CD4-positive, alpha-beta memory T cell (primary cell): ENCODE results near the gene EXO1. TPM values are rescaled to one million over a fixed set of nuclear protein-coding genes. Genes with fewer than 3 reads are reported as not detected.
A peak's percentile ranks its signal among the peaks of the same experiment; 100 is the strongest.

Experiments
- CTCF ChIA-PET: fragments of 350-600 bp; sonication (Branson Sonifier 250); formaldehyde crosslinking; loops from one replicate; lab custom pipeline; 2021; ENCODE audit warnings: inconsistent platforms; ENCODE audit not compliant: partially characterized antibody; lab: Charles Lee
- POLR2A ChIA-PET: fragments of 350-600 bp; sonication (Branson Sonifier 250); formaldehyde crosslinking; loops from one replicate; lab custom pipeline; 2021; ENCODE audit not compliant: partially characterized antibody; lab: Charles Lee
- DNase-seq, 5 donors: peaks; one replicate each; pipeline versions ENCODE4 v3.0.0 to v3.0.0-alpha.2; 2020 to 2022; ENCODE audit warnings: mixed read lengths in 1 of 5
- H3K27ac ChIP-seq: one replicate; pipeline ENCODE4 v1.7.0; 2013; ENCODE audit warnings: low read depth, low read length
- H3K27me3 ChIP-seq: 2 replicates; pipeline ENCODE4 v1.7.0; 2013; ENCODE audit warnings: mild to moderate bottlenecking, low read length, moderate library complexity; ENCODE audit not compliant: insufficient read depth
- H3K36me3 ChIP-seq: 2 replicates; pipeline ENCODE4 v1.7.0; 2013; ENCODE audit warnings: mild to moderate bottlenecking, low read length, moderate library complexity; ENCODE audit not compliant: insufficient read depth
- H3K4me1 ChIP-seq: 2 replicates; pipeline ENCODE4 v1.7.0; 2013; ENCODE audit warnings: mild to moderate bottlenecking, low read length, moderate library complexity; ENCODE audit not compliant: insufficient read depth
- H3K4me3 ChIP-seq, 2 donors: one replicate each; pipeline ENCODE4 v1.7.0; 2013; ENCODE audit warnings: low read length in 2 of 2, mild to moderate bottlenecking in 1 of 2
- H3K9me3 ChIP-seq, 2 donors: one replicate each; pipeline ENCODE4 v1.7.0; 2013; ENCODE audit warnings: low read length in 2 of 2, control low read depth in 1 of 2; ENCODE audit not compliant: control insufficient read depth in 1 of 2
- H3K27ac Mint-ChIP-seq, 7 donors: one replicate each; pipeline ENCODE4 v1.8.0; 2020 to 2021; ENCODE audit warnings: mixed read lengths in 7 of 7, mild to moderate bottlenecking in 6 of 7, inconsistent platforms in 3 of 7, moderate library complexity in 3 of 7
- H3K27me3 Mint-ChIP-seq, 2 donors: one replicate each; pipeline ENCODE4 v1.8.0; 2020 to 2021; ENCODE audit warnings: mixed read lengths in 2 of 2
- H3K36me3 Mint-ChIP-seq, 2 donors: one replicate each; pipeline ENCODE4 v1.8.0; 2020 to 2021; ENCODE audit warnings: mixed read lengths in 2 of 2, inconsistent platforms in 1 of 2, mild to moderate bottlenecking in 1 of 2
- H3K4me1 Mint-ChIP-seq, 4 donors: one replicate each; pipeline ENCODE4 v1.8.0; 2020 to 2021; ENCODE audit warnings: mixed read lengths in 4 of 4, mild to moderate bottlenecking in 1 of 4
- H3K4me3 Mint-ChIP-seq, 8 donors: one replicate each; pipeline ENCODE4 v1.8.0; 2020 to 2021; ENCODE audit warnings: mixed read lengths in 8 of 8, mild to moderate bottlenecking in 7 of 8, moderate library complexity in 6 of 8, inconsistent platforms in 3 of 8
- H3K9me3 Mint-ChIP-seq, 8 donors: one replicate each; pipeline ENCODE4 v1.8.0; 2020 to 2021; ENCODE audit warnings: mixed read lengths in 8 of 8, mild to moderate bottlenecking in 5 of 8, inconsistent platforms in 3 of 8, moderate library complexity in 1 of 8
- intact Hi-C: fragments of 100-400 bp; cut with micrococcal nuclease; formaldehyde crosslinking; loops from one replicate; pipeline ENCODE4 v1.15.1; 2023
- polyA plus RNA-seq, 2 donors: library from polyadenylated mRNA; unstranded; fragments of 300-500 nt; fragmentation: Illumina TruSeq; gene quantifications; one replicate each; pipeline ENCODE4 v1.2.3, GENCODE V29; 2021
- total RNA-seq, 2 experiments: library from RNA; stranded (reverse); gene quantifications; one replicate each; pipeline ENCODE4 v1.2.3, GENCODE V29; 2021

Gene EXO1
- total and polyA plus RNA-seq, 4 experiments from 2014 or later = 0.41 to 0.44 TPM; not detected in 2

GRCh38 chr1:241836941-241837340 is 11.1 kb upstream of the EXO1 start:
- no peak overlapping the region for H3K4me3 Mint-ChIP-seq
- H3K36me3 Mint-ChIP-seq = no peaks in the 10 kb centered on the region
- ChIA-PET POLR2A (no interaction called here), CTCF (interaction anchor here (1.5 kb wide), 1 partner anchor 226 kb away, joined by 3 read pairs; no protein-coding TSS in a partner anchor)
- no peaks in the 10 kb centered on the region for H3K27me3 ChIP-seq
- no peaks in the 10 kb centered on the region for H3K36me3 ChIP-seq
- peaks cover 0 to 4% (median 0%) of the 10 kb centered on the region in 4 donors for H3K4me1 Mint-ChIP-seq
- peaks cover 4 to 6% of the 10 kb centered on the region in 2 donors for H3K27me3 Mint-ChIP-seq
- no peak for DNase-seq
- H3K27ac Mint-ChIP-seq = no peak overlapping the region
- no peaks in the 10 kb centered on the region for H3K9me3 Mint-ChIP-seq
- intact Hi-C loops = no loop called here
- no peaks in the 10 kb centered on the region for H3K9me3 ChIP-seq
- no peak overlapping the region for H3K4me3 ChIP-seq
- no peaks in the 10 kb centered on the region for H3K4me1 ChIP-seq
- H3K27ac ChIP-seq = no peak overlapping the region

- Mint-ChIP-seq H3K27me3 (peaks cover 4 to 6% of the 10 kb centered on the region in 2 donors), H3K36me3 (no peaks in the 10 kb centered on the region), H3K9me3 (no peaks in the 10 kb centered on the region), H3K4me1 (peaks cover 0 to 4% (median 0%) of the 10 kb centered on the region in 4 donors), H3K27ac (no peak overlapping the region), H3K4me3 (no peak overlapping the region)
- Histone ChIP-seq H3K4me3 (no peak overlapping the region), H3K36me3 (no peaks in the 10 kb centered on the region), H3K9me3 (no peaks in the 10 kb centered on the region), H3K4me1 (no peaks in the 10 kb centered on the region), H3K27me3 (no peaks in the 10 kb centered on the region), H3K27ac (no peak overlapping the region)
- ChIA-PET CTCF (interaction anchor here (1.5 kb wide), 1 partner anchor 226 kb away, joined by 3 read pairs; no protein-coding TSS in a partner anchor), POLR2A (no interaction called here)
- no peak for DNase-seq
- intact Hi-C loops = no loop called here
Observed at GRCh38 chr1:241837416-241837815, 10.6 kb upstream of the EXO1 start.

GRCh38 chr1:241837901-241838300 is 10.1 kb upstream of the EXO1 start:
- no peak for DNase-seq
- no peak overlapping the region for H3K27ac ChIP-seq
- H3K9me3 ChIP-seq = no peaks in the 10 kb centered on the region
- Mint-ChIP-seq H3K4me3 (no peak overlapping the region), H3K27me3 (peaks cover 4 to 5% of the 10 kb centered on the region in 2 donors), H3K36me3 (no peaks in the 10 kb centered on the region), H3K4me1 (peaks cover 0 to 4% (median 0%) of the 10 kb centered on the region in 4 donors), H3K27ac (peak overlapping the region in 1 of 7 donors; percentile 44), H3K9me3 (no peaks in the 10 kb centered on the region)
- POLR2A ChIA-PET = no interaction called here
- H3K4me1 ChIP-seq = no peaks in the 10 kb centered on the region
- intact Hi-C loops = no loop called here
- no peaks in the 10 kb centered on the region for H3K36me3 ChIP-seq
- no peak overlapping the region for H3K4me3 ChIP-seq
- H3K27me3 ChIP-seq = no peaks in the 10 kb centered on the region
- CTCF ChIA-PET = interaction anchor here (1.0 to 1.8 kb wide), 2 partner anchors 10 to 227 kb away, joined by 3 to 5 read pairs; partner anchors contain the start of gene EXO1

GRCh38 chr1:241838897-241839296 is 9.1 kb upstream of the EXO1 start:
- no peaks in the 10 kb centered on the region for H3K9me3 ChIP-seq
- no peaks in the 10 kb centered on the region for H3K4me1 ChIP-seq
- no peak overlapping the region for H3K27ac ChIP-seq
- peaks cover 0 to 4% (median 0%) of the 10 kb centered on the region in 4 donors for H3K4me1 Mint-ChIP-seq
- no peak overlapping the region for H3K4me3 ChIP-seq
- ChIA-PET CTCF (interaction anchor here (1.0 to 1.8 kb wide), 2 partner anchors 9 to 228 kb away, joined by 3 to 5 read pairs; partner anchors contain the start of gene EXO1), POLR2A (no interaction called here)
- no peaks in the 10 kb centered on the region for H3K9me3 Mint-ChIP-seq
- H3K36me3 Mint-ChIP-seq = no peaks in the 10 kb centered on the region
- no peak for DNase-seq
- intact Hi-C loops = no loop called here
- H3K4me3 Mint-ChIP-seq = no peak overlapping the region
- no peaks in the 10 kb centered on the region for H3K36me3 ChIP-seq
- peaks cover 4% of the 10 kb centered on the region in 2 donors for H3K27me3 Mint-ChIP-seq
- no peak overlapping the region for H3K27ac Mint-ChIP-seq
- no peaks in the 10 kb centered on the region for H3K27me3 ChIP-seq

GRCh38 chr1:241839369-241839979 is 8.5 kb upstream of the EXO1 start:
- H3K9me3 ChIP-seq = no peaks in the 10 kb centered on the region
- H3K27me3 ChIP-seq = no peaks in the 10 kb centered on the region
- no peak for DNase-seq
- CTCF ChIA-PET = interaction anchor here (1.8 kb wide), 1 partner anchor 8 kb away, joined by 5 read pairs; the partner anchor contains the start of gene EXO1
- no peaks in the 10 kb centered on the region for H3K9me3 Mint-ChIP-seq
- H3K36me3 Mint-ChIP-seq = no peaks in the 10 kb centered on the region
- POLR2A ChIA-PET = no interaction called here
- H3K4me1 Mint-ChIP-seq = peaks cover 0 to 4% (median 0%) of the 10 kb centered on the region in 4 donors
- H3K27me3 Mint-ChIP-seq = peaks cover 2 to 4% of the 10 kb centered on the region in 2 donors
- H3K36me3 ChIP-seq = no peaks in the 10 kb centered on the region
- H3K27ac Mint-ChIP-seq = no peak overlapping the region
- intact Hi-C loops = no loop called here
- no peak overlapping the region for H3K27ac ChIP-seq
- H3K4me1 ChIP-seq = no peaks in the 10 kb centered on the region
- no peak overlapping the region for H3K4me3 Mint-ChIP-seq
- H3K4me3 ChIP-seq = no peak overlapping the region

- CTCF ChIA-PET = no interaction called here
- Histone ChIP-seq H3K9me3 (no peaks in the 10 kb centered on the region), H3K36me3 (no peaks in the 10 kb centered on the region), H3K4me1 (no peaks in the 10 kb centered on the region), H3K4me3 (no peak overlapping the region), H3K27me3 (no peaks in the 10 kb centered on the region), H3K27ac (no peak overlapping the region)
- Mint-ChIP-seq H3K4me1 (peaks cover 0 to 4% (median 0%) of the 10 kb centered on the region in 4 donors), H3K36me3 (no peaks in the 10 kb centered on the region), H3K9me3 (no peaks in the 10 kb centered on the region), H3K27ac (no peak overlapping the region), H3K4me3 (no peak overlapping the region), H3K27me3 (peaks cover 2 to 4% of the 10 kb centered on the region in 2 donors)
- intact Hi-C loops = no loop called here
- DNase-seq = no peak
- POLR2A ChIA-PET = no interaction called here
Observed at GRCh38 chr1:241840164-241840563, 7.8 kb upstream of the EXO1 start.

- ChIA-PET POLR2A (no interaction called here), CTCF (interaction anchor here (0.7 kb wide), 1 partner anchor 16 kb away, joined by 3 read pairs; no protein-coding TSS in a partner anchor)
- H3K27ac ChIP-seq = no peak overlapping the region
- no peak overlapping the region for H3K4me3 ChIP-seq
- H3K9me3 Mint-ChIP-seq = no peaks in the 10 kb centered on the region
- no peak overlapping the region for H3K4me3 Mint-ChIP-seq
- intact Hi-C loops = no loop called here
- no peaks in the 10 kb centered on the region for H3K4me1 ChIP-seq
- peaks cover 0 to 4% (median 0%) of the 10 kb centered on the region in 4 donors for H3K4me1 Mint-ChIP-seq
- DNase-seq = no peak
- H3K36me3 ChIP-seq = no peaks in the 10 kb centered on the region
- no peaks in the 10 kb centered on the region for H3K9me3 ChIP-seq
- H3K27me3 Mint-ChIP-seq = peaks cover 2 to 4% of the 10 kb centered on the region in 2 donors
- H3K27ac Mint-ChIP-seq = no peak overlapping the region
- H3K36me3 Mint-ChIP-seq = no peaks in the 10 kb centered on the region
- H3K27me3 ChIP-seq = no peaks in the 10 kb centered on the region
Observed at GRCh38 chr1:241841691-241842090, 6.3 kb upstream of the EXO1 start.
